ENCODE results near the gene IGF2R. TPM values are rescaled to one million over a fixed set of nuclear protein-coding genes. Genes with fewer than 3 reads are reported as not detected.

IGF2R gene
- total RNA-seq, 1 experiment from 2014 or later: 112 TPM

GRCh38 chr6:160027931-160028330 is 59.0 kb downstream of the IGF2R start:
- Histone ChIP-seq H3K27me3 (no peaks in the 10 kb centered on the region), H3K4me3 (no peak overlapping the region), H3K4me1 (peaks cover 16% of the 10 kb centered on the region), H3K36me3 (peaks cover 63% of the 10 kb centered on the region), H3K27ac (no peak overlapping the region), H3K9me3 (replicated peaks) (no peaks in the 10 kb centered on the region)
- no peak for DNase-seq

- H3K27ac ChIP-seq: no peak overlapping the region
- peak in 1 of 2 experiments; percentile 33 for DNase-seq
- H3K4me1 ChIP-seq: peaks cover 16% of the 10 kb centered on the region
- no peak overlapping the region for H3K4me3 ChIP-seq
- no peaks in the 10 kb centered on the region for H3K27me3 ChIP-seq
- H3K9me3 ChIP-seq (replicated peaks): no peaks in the 10 kb centered on the region
- H3K36me3 ChIP-seq: peaks cover 70% of the 10 kb centered on the region
Measured at GRCh38 chr6:160028487-160029275, 59.8 kb downstream of the IGF2R start.

- H3K9me3 ChIP-seq (replicated peaks): no peaks in the 10 kb centered on the region
- no peaks in the 10 kb centered on the region for H3K27me3 ChIP-seq
- H3K36me3 ChIP-seq: peaks cover 76% of the 10 kb centered on the region
- H3K4me1 ChIP-seq: peaks cover 16% of the 10 kb centered on the region
- peak overlapping the region; percentile 28 for H3K27ac ChIP-seq
- no peak for DNase-seq
- H3K4me3 ChIP-seq: no peak overlapping the region
Measured at GRCh38 chr6:160029525-160029924, 60.6 kb downstream of the IGF2R start.

GRCh38 chr6:160030103-160030502 is 61.2 kb downstream of the IGF2R start:
- no peaks in the 10 kb centered on the region for H3K9me3 ChIP-seq (replicated peaks)
- H3K27me3 ChIP-seq: no peaks in the 10 kb centered on the region
- H3K4me3 ChIP-seq: no peak overlapping the region
- peaks cover 16% of the 10 kb centered on the region for H3K4me1 ChIP-seq
- peaks cover 76% of the 10 kb centered on the region for H3K36me3 ChIP-seq
- H3K27ac ChIP-seq: peak overlapping the region; percentile 28
- peak; percentile 98 to 100 for DNase-seq

GRCh38 chr6:160031442-160031841 is 62.6 kb downstream of the IGF2R start:
- H3K4me3 ChIP-seq: no peak overlapping the region
- H3K9me3 ChIP-seq (replicated peaks): no peaks in the 10 kb centered on the region
- H3K27me3 ChIP-seq: no peaks in the 10 kb centered on the region
- H3K27ac ChIP-seq: no peak overlapping the region
- peaks cover 16% of the 10 kb centered on the region for H3K4me1 ChIP-seq
- no peak for DNase-seq
- peaks cover 73% of the 10 kb centered on the region for H3K36me3 ChIP-seq

- H3K36me3 ChIP-seq: peaks cover 71% of the 10 kb centered on the region
- no peak overlapping the region for H3K4me3 ChIP-seq
- H3K4me1 ChIP-seq: peaks cover 16% of the 10 kb centered on the region
- no peaks in the 10 kb centered on the region for H3K27me3 ChIP-seq
- H3K9me3 ChIP-seq (replicated peaks): no peaks in the 10 kb centered on the region
- no peak for DNase-seq
- no peak overlapping the region for H3K27ac ChIP-seq
Measured at GRCh38 chr6:160031871-160032270, 63.0 kb downstream of the IGF2R start.

GRCh38 chr6:160032538-160032937 is 63.7 kb downstream of the IGF2R start:
- no peaks in the 10 kb centered on the region for H3K27me3 ChIP-seq
- H3K4me3 ChIP-seq: no peak overlapping the region
- DNase-seq: no peak
- peaks cover 71% of the 10 kb centered on the region for H3K36me3 ChIP-seq
- H3K9me3 ChIP-seq (replicated peaks): no peaks in the 10 kb centered on the region
- no peak overlapping the region for H3K27ac ChIP-seq
- peaks cover 16% of the 10 kb centered on the region for H3K4me1 ChIP-seq

- Histone ChIP-seq H3K4me1 (peaks cover 15% of the 10 kb centered on the region), H3K27ac (no peak overlapping the region), H3K36me3 (peaks cover 74% of the 10 kb centered on the region), H3K27me3 (no peaks in the 10 kb centered on the region), H3K4me3 (no peak overlapping the region), H3K9me3 (replicated peaks) (no peaks in the 10 kb centered on the region)
- DNase-seq: no peak
Measured at GRCh38 chr6:160034036-160034930, 65.4 kb downstream of the IGF2R start.

- Histone ChIP-seq H3K4me3 (no peak overlapping the region), H3K4me1 (peaks cover 7% of the 10 kb centered on the region), H3K27ac (no peak overlapping the region), H3K27me3 (no peaks in the 10 kb centered on the region), H3K36me3 (peaks cover 78% of the 10 kb centered on the region), H3K9me3 (replicated peaks) (no peaks in the 10 kb centered on the region)
- DNase-seq: no peak
Measured at GRCh38 chr6:160035241-160035640, 66.4 kb downstream of the IGF2R start.

- DNase-seq: no peak
- no peaks in the 10 kb centered on the region for H3K9me3 ChIP-seq (replicated peaks)
- no peak overlapping the region for H3K27ac ChIP-seq
- H3K4me3 ChIP-seq: no peak overlapping the region
- H3K36me3 ChIP-seq: peaks cover 83% of the 10 kb centered on the region
- peaks cover 3% of the 10 kb centered on the region for H3K4me1 ChIP-seq
- no peaks in the 10 kb centered on the region for H3K27me3 ChIP-seq
Measured at GRCh38 chr6:160035693-160036330, 66.9 kb downstream of the IGF2R start.

- H3K27me3 ChIP-seq: no peaks in the 10 kb centered on the region
- no peak for DNase-seq
- H3K27ac ChIP-seq: no peak overlapping the region
- H3K4me3 ChIP-seq: no peak overlapping the region
- no peaks in the 10 kb centered on the region for H3K4me1 ChIP-seq
- no peaks in the 10 kb centered on the region for H3K9me3 ChIP-seq (replicated peaks)
- H3K36me3 ChIP-seq: peaks cover 83% of the 10 kb centered on the region
Measured at GRCh38 chr6:160036331-160036695, 67.4 kb downstream of the IGF2R start.

- Histone ChIP-seq H3K27ac (no peak overlapping the region), H3K9me3 (replicated peaks) (no peaks in the 10 kb centered on the region), H3K4me1 (no peaks in the 10 kb centered on the region), H3K36me3 (peaks cover 83% of the 10 kb centered on the region), H3K4me3 (no peak overlapping the region), H3K27me3 (no peaks in the 10 kb centered on the region)
- no peak for DNase-seq
Measured at GRCh38 chr6:160036790-160037206, 67.9 kb downstream of the IGF2R start.

- peak in 1 of 2 experiments; percentile 1 for DNase-seq
Measured at GRCh38 chr6:160038479-160038878, 69.6 kb downstream of the IGF2R start.

GRCh38 chr6:160039441-160039840 is 70.6 kb downstream of the IGF2R start:
- Histone ChIP-seq H3K27ac (no peak overlapping the region), H3K9me3 (replicated peaks) (no peaks in the 10 kb centered on the region), H3K4me1 (no peaks in the 10 kb centered on the region), H3K27me3 (no peaks in the 10 kb centered on the region), H3K4me3 (no peak overlapping the region), H3K36me3 (peaks cover 87% of the 10 kb centered on the region)
- no peak for DNase-seq

More at GRCh38 chr6:160038479-160038878, 69.6 kb downstream of the IGF2R start:
- no peaks in the 10 kb centered on the region for H3K27me3 ChIP-seq
- peaks cover 88% of the 10 kb centered on the region for H3K36me3 ChIP-seq
- no peak overlapping the region for H3K4me3 ChIP-seq
- H3K9me3 ChIP-seq (replicated peaks): no peaks in the 10 kb centered on the region
- no peak overlapping the region for H3K27ac ChIP-seq
- no peaks in the 10 kb centered on the region for H3K4me1 ChIP-seq

GRCh38 chr6:160040055-160040454 is 71.2 kb downstream of the IGF2R start:
- Histone ChIP-seq H3K27me3 (no peaks in the 10 kb centered on the region), H3K4me3 (no peak overlapping the region), H3K9me3 (replicated peaks) (no peaks in the 10 kb centered on the region), H3K4me1 (no peaks in the 10 kb centered on the region), H3K27ac (no peak overlapping the region), H3K36me3 (peaks cover 87% of the 10 kb centered on the region)
- peak in 1 of 2 experiments; percentile 0 for DNase-seq

Data from SJCRH30 (cell line).